ENCODE measurements around the gene VTI1A. TPM values are rescaled to one million over a fixed set of nuclear protein-coding genes. Genes with fewer than 3 reads are reported as not detected.
"Not testable (repeated sequence)": the region's sequence is repeated elsewhere in the genome, so short reads cannot be mapped to it uniquely, and the experiment has no call there.

The VTI1A gene
- total RNA-seq, 1 experiment from 2014 or later, result 18.1 TPM

- H3K27ac ChIP-seq, result no peak overlapping the region
- intact Hi-C loops (cut with micrococcal nuclease; ENCODE audit: unreplicated experiment), result no loop called here
- no peak overlapping the region for H3K4me2 ChIP-seq
- H3K9me3 ChIP-seq (ENCODE audit: insufficient read depth, low read depth), result no peaks in the 10 kb centered on the region
- no peaks in the 10 kb centered on the region for H3K9me2 ChIP-seq (ENCODE audit: insufficient read depth)
- no peaks in the 10 kb centered on the region for H3K4me1 ChIP-seq (replicated peaks; ENCODE audit: insufficient read depth)
- H4K20me1 ChIP-seq (ENCODE audit: insufficient read depth), result no peaks in the 10 kb centered on the region
- no peak for DNase-seq
- no TSS peak for BruUV-seq (replicated peaks)
- no peaks in the 10 kb centered on the region for H3K36me3 ChIP-seq (ENCODE audit: low read depth)
- TF ChIP-seq EZH2 (IDR thresholded peaks at IDR 0.05; ENCODE audit: low read depth), result no peak
- TF ChIP-seq, protein P1, sequence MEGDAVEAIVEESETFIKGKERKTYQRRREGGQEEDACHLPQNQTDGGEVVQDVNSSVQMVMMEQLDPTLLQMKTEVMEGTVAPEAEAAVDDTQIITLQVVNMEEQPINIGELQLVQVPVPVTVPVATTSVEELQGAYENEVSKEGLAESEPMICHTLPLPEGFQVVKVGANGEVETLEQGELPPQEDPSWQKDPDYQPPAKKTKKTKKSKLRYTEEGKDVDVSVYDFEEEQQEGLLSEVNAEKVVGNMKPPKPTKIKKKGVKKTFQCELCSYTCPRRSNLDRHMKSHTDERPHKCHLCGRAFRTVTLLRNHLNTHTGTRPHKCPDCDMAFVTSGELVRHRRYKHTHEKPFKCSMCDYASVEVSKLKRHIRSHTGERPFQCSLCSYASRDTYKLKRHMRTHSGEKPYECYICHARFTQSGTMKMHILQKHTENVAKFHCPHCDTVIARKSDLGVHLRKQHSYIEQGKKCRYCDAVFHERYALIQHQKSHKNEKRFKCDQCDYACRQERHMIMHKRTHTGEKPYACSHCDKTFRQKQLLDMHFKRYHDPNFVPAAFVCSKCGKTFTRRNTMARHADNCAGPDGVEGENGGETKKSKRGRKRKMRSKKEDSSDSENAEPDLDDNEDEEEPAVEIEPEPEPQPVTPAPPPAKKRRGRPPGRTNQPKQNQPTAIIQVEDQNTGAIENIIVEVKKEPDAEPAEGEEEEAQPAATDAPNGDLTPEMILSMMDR (conservative IDR thresholded peaks at IDR 0.05), result no peak
- H3K79me2 ChIP-seq (ENCODE audit: low read depth), result no peaks in the 10 kb centered on the region
- no peak overlapping the region for H3K4me3 ChIP-seq
- CTCF ChIA-PET, result no interaction called here
- no peaks in the 10 kb centered on the region for H3K27me3 ChIP-seq (ENCODE audit: insufficient read depth, low read depth)
- no peaks in the 10 kb centered on the region for H3F3A ChIP-seq (ENCODE audit: insufficient read depth, low read depth)
- POLR2A ChIA-PET (ENCODE audit: unreplicated experiment), result interaction anchor here (0.7 kb wide), 1 partner anchor 1127 kb away, joined by 8 read pairs; no protein-coding TSS in a partner anchor
- H2AFZ ChIP-seq, result no peak overlapping the region
These were observed 92.3 kb downstream of the VTI1A start for GRCh38 chr10:112539340-112539739.

DNA sequence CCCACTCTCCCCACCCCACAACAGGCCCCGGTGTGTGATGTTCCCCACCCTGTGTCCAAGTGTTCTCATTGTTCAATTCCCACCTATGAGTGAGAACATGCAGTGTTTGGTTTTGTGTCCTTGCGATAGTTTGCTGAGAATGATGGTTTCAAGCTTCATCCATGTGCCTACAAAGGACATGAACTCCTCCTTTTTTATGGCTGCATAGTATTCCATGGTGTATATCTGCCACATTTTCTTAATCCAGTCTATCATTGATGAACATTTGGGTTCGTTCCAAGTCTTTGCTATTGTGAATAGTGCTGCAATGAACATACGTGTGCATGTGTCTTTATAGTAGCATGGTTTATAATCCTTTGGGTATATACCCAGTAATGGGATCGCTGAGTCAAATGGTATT is 95.8 kb downstream of the VTI1A start:
- H3K9me3 ChIP-seq (ENCODE audit: insufficient read depth, low read depth); H4K20me1 ChIP-seq (ENCODE audit: insufficient read depth); H3K27me3 ChIP-seq (ENCODE audit: insufficient read depth, low read depth); POLR2A ChIA-PET (ENCODE audit: unreplicated experiment); H3K27ac ChIP-seq; H3K4me1 ChIP-seq (replicated peaks; ENCODE audit: insufficient read depth); H3K9me2 ChIP-seq (ENCODE audit: insufficient read depth); H3K4me2 ChIP-seq; H3K79me2 ChIP-seq (ENCODE audit: low read depth); H3F3A ChIP-seq (ENCODE audit: insufficient read depth, low read depth); BruUV-seq (replicated peaks); H2AFZ ChIP-seq; DNase-seq; H3K36me3 ChIP-seq (ENCODE audit: low read depth); CTCF ChIA-PET; H3K4me3 ChIP-seq; intact Hi-C loops (cut with micrococcal nuclease; ENCODE audit: unreplicated experiment): not testable (repeated sequence)

DNA sequence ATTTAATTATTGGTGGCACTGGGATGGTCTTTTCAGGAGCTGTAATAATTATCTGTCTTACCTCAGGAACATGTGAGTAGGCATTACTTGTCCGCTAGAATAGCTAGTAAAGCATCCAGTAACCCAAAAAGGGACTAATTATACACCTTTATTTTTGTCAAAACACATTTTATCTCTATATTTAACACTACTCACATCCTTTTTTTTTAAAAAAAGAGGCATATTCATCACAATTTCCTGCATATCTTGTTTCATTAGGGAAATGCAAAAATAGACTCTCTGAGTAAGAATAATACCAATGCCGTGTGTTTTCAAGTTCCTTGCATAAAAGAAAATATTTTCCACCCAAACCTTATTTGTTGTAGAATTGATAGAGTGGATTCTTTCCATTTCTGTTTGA is 99.5 kb downstream of the VTI1A start:
- H4K20me1 ChIP-seq (ENCODE audit: insufficient read depth), result no peaks in the 10 kb centered on the region
- ChIA-PET POLR2A (ENCODE audit: unreplicated experiment) (no interaction called here), CTCF (no interaction called here)
- H2AFZ ChIP-seq, result no peak overlapping the region
- H3F3A ChIP-seq (ENCODE audit: insufficient read depth, low read depth), result no peaks in the 10 kb centered on the region
- H3K4me1 ChIP-seq (replicated peaks; ENCODE audit: insufficient read depth), result no peaks in the 10 kb centered on the region
- H3K79me2 ChIP-seq (ENCODE audit: low read depth), result no peaks in the 10 kb centered on the region
- TF ChIP-seq, protein P1 (conservative IDR thresholded peaks at IDR 0.05), result no peak
- BruUV-seq (replicated peaks), result no TSS peak
- H3K4me2 ChIP-seq, result no peak overlapping the region
- no peak overlapping the region for H3K27ac ChIP-seq
- intact Hi-C loops (cut with micrococcal nuclease; ENCODE audit: unreplicated experiment), result no loop called here
- no peaks in the 10 kb centered on the region for H3K9me2 ChIP-seq (ENCODE audit: insufficient read depth)
- H3K4me3 ChIP-seq, result no peak overlapping the region
- no peaks in the 10 kb centered on the region for H3K27me3 ChIP-seq (ENCODE audit: insufficient read depth, low read depth)
- no peak for DNase-seq
- no peaks in the 10 kb centered on the region for H3K36me3 ChIP-seq (ENCODE audit: low read depth)
- H3K9me3 ChIP-seq (ENCODE audit: insufficient read depth, low read depth), result no peaks in the 10 kb centered on the region

- Histone ChIP-seq H3K4me3 (no peak overlapping the region), H3K27me3 (ENCODE audit: insufficient read depth, low read depth) (no peaks in the 10 kb centered on the region), H3K4me2 (no peak overlapping the region), H3K79me2 (ENCODE audit: low read depth) (no peaks in the 10 kb centered on the region), H3K4me1 (replicated peaks; ENCODE audit: insufficient read depth) (no peaks in the 10 kb centered on the region), H2AFZ (no peak overlapping the region), H4K20me1 (ENCODE audit: insufficient read depth) (no peaks in the 10 kb centered on the region), H3K36me3 (ENCODE audit: low read depth) (no peaks in the 10 kb centered on the region), H3F3A (ENCODE audit: insufficient read depth, low read depth) (no peaks in the 10 kb centered on the region), H3K9me2 (ENCODE audit: insufficient read depth) (no peaks in the 10 kb centered on the region), H3K27ac (no peak overlapping the region), H3K9me3 (ENCODE audit: insufficient read depth, low read depth) (no peaks in the 10 kb centered on the region)
- intact Hi-C loops (cut with micrococcal nuclease; ENCODE audit: unreplicated experiment), result no loop called here
- ChIA-PET CTCF (no interaction called here), POLR2A (ENCODE audit: unreplicated experiment) (no interaction called here)
- no peak for DNase-seq
- TF ChIP-seq, protein P1 (conservative IDR thresholded peaks at IDR 0.05), result no peak
- TF ChIP-seq EZH2 (IDR thresholded peaks at IDR 0.05; ENCODE audit: low read depth), result no peak
- BruUV-seq (replicated peaks), result no TSS peak
These were observed 101.7 kb downstream of the VTI1A start for GRCh38 chr10:112548535-112549276.
